BLaER1 (cell line): ENCODE measurements around the gene B4GAT1.
A peak's percentile ranks its signal among the peaks of the same experiment; 100 is the strongest.
"Not testable (repeated sequence)": the region's sequence is repeated elsewhere in the genome, so short reads cannot be mapped to it uniquely, and the experiment has no call there.

Source experiments
- H3K27ac ChIP-seq: shearing (Covaris generic); formaldehyde crosslinking; 2 replicates; pipeline ENCODE4 v1.8.1; 2022
- H3K27me3 ChIP-seq: shearing (Covaris generic); formaldehyde crosslinking; 2 replicates; pipeline ENCODE4 v1.8.1; 2022
- H3K36me3 ChIP-seq: shearing (Covaris generic); formaldehyde crosslinking; 2 replicates; pipeline ENCODE4 v1.8.1; 2022
- H3K4me1 ChIP-seq: shearing (Covaris generic); formaldehyde crosslinking; 2 replicates; pipeline ENCODE4 v1.8.1; 2022
- H3K4me2 ChIP-seq: shearing (Covaris generic); formaldehyde crosslinking; 2 replicates; pipeline ENCODE4 v1.8.1; 2022
- H3K4me3 ChIP-seq: shearing (Covaris generic); formaldehyde crosslinking; 2 replicates; pipeline ENCODE4 v1.8.1; 2022
- H3K9ac ChIP-seq: shearing (Covaris generic); formaldehyde crosslinking; 2 replicates; pipeline ENCODE4 v1.8.1; 2022
- H3K9me3 ChIP-seq: shearing (Covaris generic); formaldehyde crosslinking; 2 replicates; pipeline ENCODE4 v1.8.1; 2022
- H4K20me1 ChIP-seq: shearing (Covaris generic); formaldehyde crosslinking; 2 replicates; pipeline ENCODE4 v1.8.1; 2022
- Cebpa-rat ChIP-seq: shearing (Covaris generic); IDR thresholded peaks from 2 replicates; pipeline ENCODE4 v1.8.1; 2022

The B4GAT1 gene

DNA sequence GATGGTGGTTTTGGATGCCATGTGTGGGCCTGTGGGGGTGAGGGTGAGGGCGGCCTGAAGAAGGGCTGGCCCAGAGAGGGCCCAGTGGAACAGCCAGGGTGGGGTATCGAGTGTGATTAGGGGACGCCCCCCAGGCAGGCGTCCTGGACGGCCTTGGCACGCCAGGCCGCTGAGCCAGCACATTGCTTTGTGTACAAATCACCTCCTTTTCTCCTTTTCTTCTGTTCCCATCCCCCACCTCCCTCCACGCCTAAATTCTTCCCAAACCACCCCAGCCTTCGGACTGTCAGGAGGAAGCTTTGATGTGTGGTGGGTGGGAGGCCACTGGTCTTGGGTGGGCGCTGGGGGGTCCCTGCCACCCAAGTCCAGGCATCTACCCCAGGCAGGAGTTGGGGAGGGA is 22.8 kb downstream of the B4GAT1 start:
- peak overlapping the region; percentile 84; the same call in 1 of the 2 replicates for H3K9ac ChIP-seq
- H3K4me2 ChIP-seq = peak overlapping the region; percentile 98
- H4K20me1 ChIP-seq = no peaks in the 10 kb centered on the region
- no peak overlapping the region for H3K4me3 ChIP-seq
- H3K36me3 ChIP-seq = no peaks in the 10 kb centered on the region
- no peak for TF ChIP-seq Cebpa-rat
- peak overlapping the region; percentile 98 for H3K27ac ChIP-seq
- peaks cover 8% of the 10 kb centered on the region; the same call in 1 of the 2 replicates for H3K9me3 ChIP-seq
- peaks cover 80% of the 10 kb centered on the region for H3K4me1 ChIP-seq
- H3K27me3 ChIP-seq = no peaks in the 10 kb centered on the region

DNA sequence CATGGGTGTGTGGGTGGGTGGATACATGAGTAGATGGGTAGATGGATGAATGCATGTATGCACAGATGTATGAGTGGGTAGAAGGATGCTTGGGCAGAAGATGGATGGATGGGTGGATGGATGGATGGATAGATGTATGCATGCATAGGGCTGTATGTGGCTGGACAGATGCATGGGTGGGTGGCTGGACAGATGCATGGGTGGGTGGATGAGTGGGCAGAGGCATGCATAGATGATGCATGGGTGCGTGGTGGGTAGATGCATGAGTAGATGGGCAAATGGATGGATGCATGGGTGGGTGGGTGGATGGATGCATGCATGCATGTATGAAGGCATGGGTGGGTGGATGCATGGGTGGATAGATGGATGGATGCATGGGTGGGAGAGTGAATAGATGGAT is 23.7 kb downstream of the B4GAT1 start:
- Histone ChIP-seq H3K36me3 (no peaks in the 10 kb centered on the region), H3K4me1 (peaks cover 79% of the 10 kb centered on the region), H4K20me1 (no peaks in the 10 kb centered on the region)

DNA sequence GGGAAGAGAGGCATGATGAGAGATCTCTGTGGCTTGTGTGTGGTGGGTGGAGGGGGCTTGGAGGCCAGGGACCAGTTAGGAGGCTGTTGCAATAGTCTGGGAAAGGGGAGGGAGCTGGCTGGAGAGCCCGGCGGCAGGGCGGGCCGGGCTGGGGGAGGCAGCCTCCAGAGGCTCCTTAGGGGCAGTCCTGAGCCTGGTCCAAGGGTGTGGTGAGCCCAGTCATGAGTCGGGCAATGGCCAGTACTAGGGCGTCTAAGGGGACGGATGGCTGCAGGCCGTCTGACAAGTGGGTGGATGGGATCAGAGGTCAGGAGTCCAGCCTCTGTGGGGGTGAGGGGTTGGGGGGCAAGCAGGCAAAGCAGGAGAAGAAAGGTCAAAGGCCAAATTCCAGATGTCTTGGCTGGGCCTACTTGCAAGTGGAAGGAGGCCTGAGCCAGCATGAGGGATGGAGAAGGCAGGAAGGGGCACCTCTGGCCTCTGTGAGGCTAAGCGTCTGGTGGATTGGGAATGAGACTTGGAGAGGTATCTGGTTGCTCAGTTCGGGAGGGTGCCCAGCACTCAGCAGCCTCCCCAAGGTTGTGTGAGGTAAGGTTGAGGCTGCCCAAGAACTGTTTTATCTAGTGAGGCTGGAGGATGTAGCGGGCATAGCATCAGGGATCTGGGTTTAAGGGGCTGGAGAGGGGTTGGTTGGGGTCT is 24.5 kb downstream of the B4GAT1 start:
- Histone ChIP-seq H3K4me3 (no peak overlapping the region), H3K9me3 (peaks cover 11% of the 10 kb centered on the region; the same call in 1 of the 2 replicates), H3K36me3 (no peaks in the 10 kb centered on the region), H3K27ac (peak overlapping the region; percentile 30; the same call in 1 of the 2 replicates), H3K27me3 (no peaks in the 10 kb centered on the region), H3K4me1 (peaks cover 79% of the 10 kb centered on the region), H4K20me1 (no peaks in the 10 kb centered on the region), H3K4me2 (no peak overlapping the region), H3K9ac (no peak overlapping the region)
- no peak for TF ChIP-seq Cebpa-rat

More for the DNA sequence above, 23.7 kb downstream of the B4GAT1 start:
- Histone ChIP-seq H3K9ac (no peak overlapping the region), H3K4me2 (no peak overlapping the region; the same call in 1 of the 2 replicates), H3K4me3 (no peak overlapping the region), H3K27ac (no peak overlapping the region), H3K27me3 (no peaks in the 10 kb centered on the region), H3K9me3 (peaks cover 11% of the 10 kb centered on the region; the same call in 1 of the 2 replicates)
- no peak for TF ChIP-seq Cebpa-rat

DNA sequence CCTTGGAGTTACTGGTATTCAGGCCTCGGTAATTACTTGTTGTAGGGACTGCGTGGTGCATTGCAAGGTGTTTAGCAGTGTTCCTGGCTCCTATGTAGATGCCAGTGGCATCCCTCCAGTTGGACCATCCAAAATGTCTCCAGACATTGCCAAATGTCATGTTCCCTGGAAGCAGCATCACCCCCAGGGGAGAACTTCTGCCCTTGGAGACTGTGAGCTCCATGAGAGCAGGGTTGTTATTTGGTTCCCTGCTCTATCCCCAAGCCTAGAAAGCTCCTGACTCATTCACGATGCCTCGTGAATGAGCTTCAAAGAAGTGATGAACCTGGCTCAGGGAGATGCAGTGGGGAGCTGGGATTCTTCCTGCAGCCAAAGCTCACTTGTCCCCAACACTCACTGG is 25.8 kb downstream of the B4GAT1 start:
- Histone ChIP-seq H3K4me2 (peak overlapping the region; percentile 34; the same call in 1 of the 2 replicates), H3K9ac (no peak overlapping the region)
- TF ChIP-seq Cebpa-rat = no peak

DNA sequence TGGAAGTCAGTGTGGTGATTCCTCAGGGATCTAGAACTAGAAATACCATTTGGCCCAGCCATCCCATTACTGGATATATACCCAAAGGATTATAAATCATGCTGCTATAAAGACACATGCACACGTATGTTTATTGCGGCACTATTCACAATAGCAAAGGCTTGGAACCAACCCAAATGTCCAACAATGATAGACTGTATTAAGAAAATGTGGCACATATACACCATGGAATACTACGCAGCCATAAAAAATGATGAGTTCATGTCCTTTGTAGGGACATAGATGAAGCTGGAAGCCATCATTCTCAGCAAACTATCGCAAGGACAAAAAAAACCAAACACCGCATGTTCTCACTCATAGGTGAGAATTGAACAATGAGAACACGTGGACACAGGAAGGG is 26.7 kb downstream of the B4GAT1 start:
- not testable (repeated sequence) for H3K36me3 ChIP-seq, H3K9ac ChIP-seq, H3K27me3 ChIP-seq, H3K27ac ChIP-seq, H4K20me1 ChIP-seq, H3K4me3 ChIP-seq, H3K4me2 ChIP-seq
- peaks cover 72% of the 10 kb centered on the region for H3K4me1 ChIP-seq
- peaks cover 11% of the 10 kb centered on the region; the same call in 1 of the 2 replicates for H3K9me3 ChIP-seq

More for the DNA sequence above, 25.8 kb downstream of the B4GAT1 start:
- no peaks in the 10 kb centered on the region for H3K36me3 ChIP-seq
- peaks cover 11% of the 10 kb centered on the region; the same call in 1 of the 2 replicates for H3K9me3 ChIP-seq
- 0 out of 2 replicates have a peak overlapping the region, but pooled peaks have one; percentile 30 for H3K27ac ChIP-seq
- peaks cover 69% of the 10 kb centered on the region for H3K4me1 ChIP-seq
- H4K20me1 ChIP-seq = 0 out of 2 replicates have a peak, but pooled peaks cover 2% of the 10 kb centered on the region
- H3K27me3 ChIP-seq = no peaks in the 10 kb centered on the region
- H3K4me3 ChIP-seq = no peak overlapping the region

DNA sequence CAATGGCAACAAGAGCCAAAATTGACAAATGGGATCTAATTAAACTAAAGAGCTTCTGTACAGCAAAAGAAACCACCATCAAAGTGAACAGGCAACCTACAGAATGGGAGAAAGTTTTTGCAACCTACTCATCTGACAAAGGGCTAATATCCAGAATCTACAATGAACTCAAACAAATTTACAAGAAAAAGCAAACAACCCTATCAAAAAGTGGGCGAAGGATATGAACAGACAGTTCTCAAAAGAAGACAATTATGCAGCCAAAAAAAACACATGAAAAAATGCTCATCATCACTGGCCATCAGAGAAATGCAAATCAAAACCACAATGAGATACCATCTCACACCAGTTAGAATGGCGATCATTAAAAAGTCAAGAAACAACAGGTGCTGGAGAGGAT is 27.1 kb downstream of the B4GAT1 start:
- not testable (repeated sequence) for H3K27ac ChIP-seq, H3K4me2 ChIP-seq, H3K27me3 ChIP-seq, H3K4me3 ChIP-seq, H3K9ac ChIP-seq, H3K36me3 ChIP-seq
- Histone ChIP-seq H3K9me3 (peaks cover 11% of the 10 kb centered on the region; the same call in 1 of the 2 replicates), H4K20me1 (peaks cover 14% of the 10 kb centered on the region), H3K4me1 (peaks cover 72% of the 10 kb centered on the region)

DNA sequence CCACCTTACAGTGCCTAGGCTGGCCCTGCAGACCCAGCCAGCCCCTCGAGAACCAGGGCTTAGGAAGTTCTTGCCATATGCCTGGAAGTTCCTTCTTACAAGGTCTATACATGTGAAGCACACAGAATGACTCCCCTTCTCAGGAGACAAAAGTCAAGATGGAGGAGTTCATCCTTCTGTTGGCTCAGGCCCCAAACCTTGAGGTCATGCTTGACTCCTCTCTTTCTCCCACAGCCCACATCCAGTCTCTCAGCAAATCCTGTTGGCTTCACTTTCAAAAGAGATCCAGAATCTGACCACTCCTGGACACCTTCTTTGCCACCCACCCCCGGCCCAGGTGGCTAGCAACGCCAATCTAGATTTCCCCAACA is 28.8 kb downstream of the B4GAT1 start:
- Histone ChIP-seq H3K36me3 (no peaks in the 10 kb centered on the region), H3K9ac (peak overlapping the region; percentile 84), H3K9me3 (peaks cover 11% of the 10 kb centered on the region; the same call in 1 of the 2 replicates), H3K4me2 (peak overlapping the region; percentile 98), H4K20me1 (peaks cover 24% of the 10 kb centered on the region), H3K27me3 (no peaks in the 10 kb centered on the region), H3K4me1 (peaks cover 72% of the 10 kb centered on the region), H3K4me3 (peak overlapping the region; percentile 73; the same call in 1 of the 2 replicates), H3K27ac (peak overlapping the region; percentile 91)
- TF ChIP-seq Cebpa-rat = peak; percentile 4; the same call in 1 of the 2 replicates

DNA sequence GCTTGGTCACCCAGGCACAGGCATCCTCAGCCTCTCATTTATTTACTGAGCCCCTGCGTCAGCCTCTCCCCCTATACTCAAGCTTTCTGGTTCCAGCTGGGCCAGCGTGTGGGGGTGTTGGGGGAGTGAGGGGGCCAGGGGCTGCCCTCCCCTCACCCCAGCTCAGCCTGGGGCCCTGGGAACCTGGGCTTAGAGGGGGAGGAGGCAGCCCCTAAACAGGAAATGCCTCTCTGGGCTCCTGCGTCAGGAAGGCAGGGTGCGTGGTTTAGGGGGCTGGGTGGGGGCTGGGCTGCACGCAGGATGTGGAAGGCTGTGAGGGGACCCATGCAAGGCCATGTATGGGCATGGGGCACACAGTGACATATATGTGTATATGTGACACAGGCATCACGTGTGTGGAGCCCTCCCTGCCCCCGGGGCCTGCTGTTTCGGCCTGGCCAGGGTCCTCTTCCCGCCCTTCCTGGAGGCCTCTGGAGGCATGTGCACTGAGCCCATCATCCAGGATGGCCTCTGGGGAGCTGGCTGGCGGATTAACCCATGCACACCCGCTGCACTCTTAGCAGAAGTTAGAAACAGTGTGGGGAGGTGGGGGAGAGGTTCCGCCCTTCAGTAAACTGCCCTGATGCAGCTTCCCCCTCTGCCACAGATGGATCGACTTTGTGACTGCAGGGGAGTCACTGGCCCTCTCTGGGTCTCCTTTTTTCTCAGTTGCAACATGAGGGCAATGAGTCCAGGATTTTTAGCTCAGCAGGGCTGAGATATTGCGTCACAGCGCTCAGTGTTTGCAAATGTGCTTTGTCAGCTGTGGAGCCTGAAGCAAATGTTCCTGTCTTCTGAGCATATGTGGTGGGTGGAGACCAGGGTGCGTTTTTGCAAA is 29.5 kb downstream of the B4GAT1 start:
- H3K9me3 ChIP-seq = peaks cover 11% of the 10 kb centered on the region; the same call in 1 of the 2 replicates
- peaks cover 24% of the 10 kb centered on the region for H4K20me1 ChIP-seq
- peak overlapping the region; percentile 84 for H3K9ac ChIP-seq
- TF ChIP-seq Cebpa-rat = peak; percentile 98
- H3K4me3 ChIP-seq = peak overlapping the region; percentile 73
- H3K36me3 ChIP-seq = no peaks in the 10 kb centered on the region
- peaks cover 67% of the 10 kb centered on the region for H3K4me1 ChIP-seq
- H3K27ac ChIP-seq = peak overlapping the region; percentile 91
- no peaks in the 10 kb centered on the region for H3K27me3 ChIP-seq
- H3K4me2 ChIP-seq = peak overlapping the region; percentile 98

DNA sequence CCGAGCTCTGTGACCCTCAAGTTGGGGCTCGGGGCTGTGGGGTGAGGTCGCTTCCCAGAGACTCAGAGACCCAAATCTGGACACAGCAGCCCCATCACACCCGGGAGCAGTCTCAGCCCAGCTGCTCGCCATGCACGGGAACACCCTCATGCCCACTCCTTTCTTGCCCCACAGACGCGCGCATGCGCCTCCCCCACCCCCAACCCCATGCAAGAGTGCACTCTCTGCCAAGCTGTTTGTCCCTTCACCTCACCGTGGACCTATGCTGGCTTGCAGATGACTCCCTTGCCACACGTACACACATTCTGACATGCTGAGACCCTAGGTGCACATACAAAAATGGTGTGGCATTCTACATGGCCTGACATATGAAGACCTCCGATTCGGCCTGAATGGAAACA is 30.1 kb downstream of the B4GAT1 start:
- Histone ChIP-seq H3K27ac (peak overlapping the region; percentile 91), H3K4me3 (peak overlapping the region; percentile 73), H3K27me3 (no peaks in the 10 kb centered on the region)

More for the DNA sequence above, 30.1 kb downstream of the B4GAT1 start:
- peaks cover 24% of the 10 kb centered on the region for H4K20me1 ChIP-seq
- peaks cover 61% of the 10 kb centered on the region for H3K4me1 ChIP-seq
- peaks cover 11% of the 10 kb centered on the region; the same call in 1 of the 2 replicates for H3K9me3 ChIP-seq
- TF ChIP-seq Cebpa-rat = no peak
- H3K9ac ChIP-seq = peak overlapping the region; percentile 84
- H3K36me3 ChIP-seq = no peaks in the 10 kb centered on the region
- peak overlapping the region; percentile 98 for H3K4me2 ChIP-seq
